PFSK-1 (cell line): ENCODE results near the gene EID2B.

Experiments
- FOXP2 ChIP-seq: optimal IDR thresholded peaks from 2 replicates; pipeline ENCODE3; 2011; ENCODE audit warnings: borderline replicate concordance, control low read depth, inconsistent platforms; ENCODE audit not compliant: insufficient read depth; ENCODE audit errors: extremely low read length, extremely low read depth
- POLR2AphosphoS5 ChIP-seq: IDR thresholded peaks from 2 replicates; pipeline ENCODE4 v1.6.1; 2012; ENCODE audit warnings: low read depth, mild to moderate bottlenecking, control low read depth, low read length, moderate library complexity
- REST ChIP-seq, 2 experiments: IDR thresholded peaks; 2 replicates each; pipeline versions ENCODE4 v1.6.1 to v1.8.0; 2011 to 2012; ENCODE audit warnings: low read depth in 2 of 2, low read length in 2 of 2, control low read depth in 1 of 2, inconsistent platforms in 1 of 2, mild to moderate bottlenecking in 1 of 2, moderate library complexity in 1 of 2; ENCODE audit not compliant: insufficient read depth in 1 of 2
- SIN3A ChIP-seq: IDR thresholded peaks from 2 replicates; pipeline ENCODE4 v1.6.1; 2012; ENCODE audit warnings: mild to moderate bottlenecking, low read length, moderate library complexity, borderline replicate concordance; ENCODE audit not compliant: insufficient read depth
- TAF1 ChIP-seq: IDR thresholded peaks from 2 replicates; pipeline ENCODE4 v1.6.1; 2012; ENCODE audit warnings: low read length, control low read depth, borderline replicate concordance; ENCODE audit not compliant: insufficient read depth

The EID2B gene

GRCh38 chr19:39502640-39503417 lies 29.8 kb downstream of the EID2B start:
- TF ChIP-seq POLR2AphosphoS5 = no peak
- TF ChIP-seq SIN3A = no peak
- peak; percentile 92 for TF ChIP-seq FOXP2
- TF ChIP-seq REST (IDR thresholded peaks at IDR 0.05; ENCODE audit: insufficient read depth in 1 of 2, low read depth in 2 of 2, low read length in 2 of 2) = no peak

GRCh38 chr19:39501340-39501739 lies 31.3 kb downstream of the EID2B start:
- TF ChIP-seq TAF1 (no peak), REST (IDR thresholded peaks at IDR 0.05; ENCODE audit: insufficient read depth in 1 of 2, low read depth in 2 of 2, low read length in 2 of 2) (no peak), POLR2AphosphoS5 (no peak), FOXP2 (no peak), SIN3A (no peak)

GRCh38 chr19:39500543-39500942 lies 32.1 kb downstream of the EID2B start:
- TF ChIP-seq SIN3A = no peak
- no peak for TF ChIP-seq POLR2AphosphoS5
- no peak for TF ChIP-seq REST (IDR thresholded peaks at IDR 0.05; ENCODE audit: insufficient read depth in 1 of 2, low read depth in 2 of 2, low read length in 2 of 2)
- TF ChIP-seq FOXP2 = no peak
- no peak for TF ChIP-seq TAF1

GRCh38 chr19:39499932-39500331 lies 32.7 kb downstream of the EID2B start:
- TF ChIP-seq REST (IDR thresholded peaks at IDR 0.05; ENCODE audit: insufficient read depth in 1 of 2, low read depth in 2 of 2, low read length in 2 of 2) (no peak), FOXP2 (no peak), POLR2AphosphoS5 (no peak)
